Esophagus muscularis mucosa (tissue), 4 donors: Measurements from ENCODE around the gene BSND.

Experiments
- EP300 ChIP-seq: sonication (generic); formaldehyde crosslinking; IDR thresholded peaks from one replicate; pipeline ENCODE4 v1.6.1; 2017; ENCODE audit warnings: antibody characterized with exemption
- POLR2A ChIP-seq: fragments of 450-650 bp; IDR thresholded peaks from one replicate; pipeline ENCODE4 v1.6.1; 2017; ENCODE audit warnings: antibody characterized with exemption, moderate library complexity, mild to moderate bottlenecking, low read depth
- POLR2AphosphoS5 ChIP-seq, 2 donors: sonication (generic); formaldehyde crosslinking; IDR thresholded peaks; one replicate each; pipeline ENCODE4 v1.6.1; 2017; ENCODE audit warnings: antibody characterized with exemption in 2 of 2
- TF ChIP-seq, protein P1 (sequence below), 3 experiments: fragments of 200-600 bp in 2 of 3; fragments of 450-650 bp in 1 of 3; sonication (generic) in 2 of 3; IDR thresholded peaks; one replicate each; pipeline ENCODE4 v1.5.1; 2017 to 2019; ENCODE audit warnings: antibody characterized with exemption in 3 of 3, mild to moderate bottlenecking in 2 of 3, moderate library complexity in 1 of 3

DNA sequence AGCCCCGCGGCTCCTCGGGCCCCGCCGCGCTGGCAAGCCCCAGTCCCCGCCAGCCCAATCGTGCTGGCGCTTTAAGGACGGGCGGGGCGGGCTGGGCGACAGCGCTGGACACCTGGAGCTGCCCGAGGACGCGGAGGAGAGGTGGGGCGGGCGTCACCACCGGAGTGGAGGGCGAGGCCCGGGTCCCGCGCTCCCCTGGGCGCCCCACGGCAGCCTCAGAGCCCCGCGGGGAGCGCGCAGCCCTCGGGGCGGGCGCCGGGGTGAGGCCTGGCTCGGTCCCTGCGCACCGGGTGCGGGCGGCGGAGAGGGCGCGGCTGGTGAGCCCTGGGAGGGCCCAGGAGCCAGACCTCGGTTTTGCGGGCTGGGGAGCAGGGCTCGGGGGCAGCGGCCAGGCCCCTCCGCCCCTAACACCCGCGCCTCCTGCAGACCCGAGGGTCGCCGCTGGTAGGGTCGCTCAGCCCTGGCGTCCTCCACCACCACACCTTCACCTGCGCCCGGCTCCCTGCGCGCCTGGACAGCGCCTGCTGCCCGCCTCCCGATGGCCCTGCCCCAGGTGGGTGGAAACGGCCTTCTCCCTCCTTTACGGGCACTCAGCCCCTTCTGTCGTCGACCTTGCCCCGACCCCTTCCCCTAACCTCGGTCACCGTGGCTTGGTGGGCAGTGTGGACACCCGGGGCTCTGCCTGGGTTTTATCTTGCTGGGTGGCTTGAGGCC, 18.0 kb upstream of the BSND start, which contains the start of gene TMEM61:
- no peak for TF ChIP-seq POLR2A
- TF ChIP-seq, protein P1, sequence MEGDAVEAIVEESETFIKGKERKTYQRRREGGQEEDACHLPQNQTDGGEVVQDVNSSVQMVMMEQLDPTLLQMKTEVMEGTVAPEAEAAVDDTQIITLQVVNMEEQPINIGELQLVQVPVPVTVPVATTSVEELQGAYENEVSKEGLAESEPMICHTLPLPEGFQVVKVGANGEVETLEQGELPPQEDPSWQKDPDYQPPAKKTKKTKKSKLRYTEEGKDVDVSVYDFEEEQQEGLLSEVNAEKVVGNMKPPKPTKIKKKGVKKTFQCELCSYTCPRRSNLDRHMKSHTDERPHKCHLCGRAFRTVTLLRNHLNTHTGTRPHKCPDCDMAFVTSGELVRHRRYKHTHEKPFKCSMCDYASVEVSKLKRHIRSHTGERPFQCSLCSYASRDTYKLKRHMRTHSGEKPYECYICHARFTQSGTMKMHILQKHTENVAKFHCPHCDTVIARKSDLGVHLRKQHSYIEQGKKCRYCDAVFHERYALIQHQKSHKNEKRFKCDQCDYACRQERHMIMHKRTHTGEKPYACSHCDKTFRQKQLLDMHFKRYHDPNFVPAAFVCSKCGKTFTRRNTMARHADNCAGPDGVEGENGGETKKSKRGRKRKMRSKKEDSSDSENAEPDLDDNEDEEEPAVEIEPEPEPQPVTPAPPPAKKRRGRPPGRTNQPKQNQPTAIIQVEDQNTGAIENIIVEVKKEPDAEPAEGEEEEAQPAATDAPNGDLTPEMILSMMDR (IDR thresholded peaks at IDR 0.05) = no peak
- no peak for TF ChIP-seq EP300
- TF ChIP-seq POLR2AphosphoS5 (IDR thresholded peaks at IDR 0.05) = no peak
